Measurements from ENCODE around the gene C5orf24.

The C5orf24 gene

GRCh38 chr5:134887593-134888159 lies 41.9 kb downstream of the C5orf24 start:
- H2BK120ac ChIP-seq (ENCODE audit: insufficient read depth, low read length, poor library complexity), result no peak overlapping the region
- H3K36me3 ChIP-seq (ENCODE audit: control insufficient read depth in 1 of 2, insufficient read depth in 2 of 2, low read length in 2 of 2), result no peaks in the 10 kb centered on the region
- H3K18ac ChIP-seq (ENCODE audit: low read length), result no peak overlapping the region
- H3K4me2 ChIP-seq (ENCODE audit: low read length), result no peak overlapping the region
- H3K79me2 ChIP-seq (ENCODE audit: control insufficient read depth, insufficient read depth, low read length, poor library complexity), result no peaks in the 10 kb centered on the region
- no CpG with 5 or more reads among the region's 14 CpGs for WGBS (ENCODE audit: extremely low coverage, insufficient coverage, insufficient read length)
- no peak overlapping the region for H2BK12ac ChIP-seq (ENCODE audit: low read length)
- H3K9ac ChIP-seq (ENCODE audit: low read length), result no peak overlapping the region
- no peak overlapping the region for H2BK5ac ChIP-seq (ENCODE audit: low read depth, low read length, poor library complexity)
- H3K4me3 ChIP-seq (ENCODE audit: low read depth, low read length), result no peak overlapping the region
- H4K12ac ChIP-seq (ENCODE audit: low read depth, low read length), result no peak overlapping the region
- no peak overlapping the region for H3K23ac ChIP-seq (ENCODE audit: low read length)
- H3K9me3 ChIP-seq (ENCODE audit: insufficient read depth, low read depth, low read length), result no peaks in the 10 kb centered on the region
- H3K4ac ChIP-seq (ENCODE audit: low read depth, low read length), result no peak overlapping the region
- H4K8ac ChIP-seq (ENCODE audit: low read depth, low read length), result no peak overlapping the region
- H3K14ac ChIP-seq (ENCODE audit: low read length), result no peak overlapping the region
- no peak for DNase-seq
- H3K27me3 ChIP-seq (ENCODE audit: insufficient read depth, low read length), result no peaks in the 10 kb centered on the region
- no peak overlapping the region for H3K27ac ChIP-seq (ENCODE audit: low read depth, low read length)
- no peak overlapping the region for H2AFZ ChIP-seq (ENCODE audit: insufficient read depth, low read length, poor library complexity)
- H3K4me1 ChIP-seq (ENCODE audit: control insufficient read depth in 1 of 2, insufficient read depth in 2 of 2, low read length in 2 of 2), result no peaks in the 10 kb centered on the region
- H3K79me1 ChIP-seq (ENCODE audit: low read length), result no peaks in the 10 kb centered on the region
- no peak overlapping the region for H4K91ac ChIP-seq (ENCODE audit: low read depth, low read length)
- no peak overlapping the region for H2AK5ac ChIP-seq (ENCODE audit: low read length)

- Histone ChIP-seq H3K18ac (ENCODE audit: low read length) (no peak overlapping the region), H2BK120ac (ENCODE audit: insufficient read depth, low read length, poor library complexity) (no peak overlapping the region), H3K79me2 (ENCODE audit: control insufficient read depth, insufficient read depth, low read length, poor library complexity) (no peaks in the 10 kb centered on the region), H2BK12ac (ENCODE audit: low read length) (no peak overlapping the region), H2AFZ (ENCODE audit: insufficient read depth, low read length, poor library complexity) (no peak overlapping the region), H3K14ac (ENCODE audit: low read length) (no peak overlapping the region), H2AK5ac (ENCODE audit: low read length) (no peak overlapping the region), H4K12ac (ENCODE audit: low read depth, low read length) (no peak overlapping the region), H3K9me3 (ENCODE audit: insufficient read depth, low read depth, low read length) (no peaks in the 10 kb centered on the region), H3K9ac (ENCODE audit: low read length) (no peak overlapping the region), H3K4me2 (ENCODE audit: low read length) (no peak overlapping the region), H4K8ac (ENCODE audit: low read depth, low read length) (no peak overlapping the region), H3K23ac (ENCODE audit: low read length) (no peak overlapping the region), H3K4me1 (ENCODE audit: control insufficient read depth in 1 of 2, insufficient read depth in 2 of 2, low read length in 2 of 2) (no peaks in the 10 kb centered on the region), H3K27me3 (ENCODE audit: insufficient read depth, low read length) (no peaks in the 10 kb centered on the region), H3K4ac (ENCODE audit: low read depth, low read length) (no peak overlapping the region), H3K4me3 (ENCODE audit: low read depth, low read length) (no peak overlapping the region), H3K36me3 (ENCODE audit: control insufficient read depth in 1 of 2, insufficient read depth in 2 of 2, low read length in 2 of 2) (no peaks in the 10 kb centered on the region), H3K79me1 (ENCODE audit: low read length) (no peaks in the 10 kb centered on the region), H2BK5ac (ENCODE audit: low read depth, low read length, poor library complexity) (no peak overlapping the region), H3K27ac (ENCODE audit: low read depth, low read length) (no peak overlapping the region), H4K91ac (ENCODE audit: low read depth, low read length) (no peak overlapping the region)
- DNase-seq, result no peak
- WGBS (ENCODE audit: extremely low coverage, insufficient coverage, insufficient read length), result no CpG with 5 or more reads among the region's 8 CpGs
These were observed 43.6 kb downstream of the C5orf24 start for GRCh38 chr5:134889335-134889734.

- no peaks in the 10 kb centered on the region for H3K79me1 ChIP-seq (ENCODE audit: low read length)
- H2BK5ac ChIP-seq (ENCODE audit: low read depth, low read length, poor library complexity), result no peak overlapping the region
- H2BK12ac ChIP-seq (ENCODE audit: low read length), result no peak overlapping the region
- H3K14ac ChIP-seq (ENCODE audit: low read length), result no peak overlapping the region
- no peak overlapping the region for H3K18ac ChIP-seq (ENCODE audit: low read length)
- H3K9ac ChIP-seq (ENCODE audit: low read length), result no peak overlapping the region
- peaks cover 2% of the 10 kb centered on the region in 2 experiments for H3K36me3 ChIP-seq (ENCODE audit: control insufficient read depth in 1 of 2, insufficient read depth in 2 of 2, low read length in 2 of 2)
- H3K4me1 ChIP-seq (ENCODE audit: control insufficient read depth in 1 of 2, insufficient read depth in 2 of 2, low read length in 2 of 2), result no peaks in the 10 kb centered on the region
- no peak overlapping the region for H2AK5ac ChIP-seq (ENCODE audit: low read length)
- no peak overlapping the region for H4K12ac ChIP-seq (ENCODE audit: low read depth, low read length)
- no peak overlapping the region for H3K4me3 ChIP-seq (ENCODE audit: low read depth, low read length)
- H3K4me2 ChIP-seq (ENCODE audit: low read length), result no peak overlapping the region
- H3K23ac ChIP-seq (ENCODE audit: low read length), result no peak overlapping the region
- H4K8ac ChIP-seq (ENCODE audit: low read depth, low read length), result no peak overlapping the region
- no peak overlapping the region for H4K91ac ChIP-seq (ENCODE audit: low read depth, low read length)
- DNase-seq, result no peak
- no peak overlapping the region for H2BK120ac ChIP-seq (ENCODE audit: insufficient read depth, low read length, poor library complexity)
- no peak overlapping the region for H3K27ac ChIP-seq (ENCODE audit: low read depth, low read length)
- no peaks in the 10 kb centered on the region for H3K27me3 ChIP-seq (ENCODE audit: insufficient read depth, low read length)
- H3K79me2 ChIP-seq (ENCODE audit: control insufficient read depth, insufficient read depth, low read length, poor library complexity), result no peaks in the 10 kb centered on the region
- no CpG with 5 or more reads among the region's 1 CpG for WGBS (ENCODE audit: extremely low coverage, insufficient coverage, insufficient read length)
- no peak overlapping the region for H3K4ac ChIP-seq (ENCODE audit: low read depth, low read length)
- no peak overlapping the region for H2AFZ ChIP-seq (ENCODE audit: insufficient read depth, low read length, poor library complexity)
- no peaks in the 10 kb centered on the region for H3K9me3 ChIP-seq (ENCODE audit: insufficient read depth, low read depth, low read length)
These were observed 45.7 kb downstream of the C5orf24 start for GRCh38 chr5:134891473-134891872.

- H2AFZ ChIP-seq (ENCODE audit: insufficient read depth, low read length, poor library complexity), result no peak overlapping the region
- peaks cover 2% of the 10 kb centered on the region in 2 experiments for H3K36me3 ChIP-seq (ENCODE audit: control insufficient read depth in 1 of 2, insufficient read depth in 2 of 2, low read length in 2 of 2)
- H3K23ac ChIP-seq (ENCODE audit: low read length), result no peak overlapping the region
- H3K4me2 ChIP-seq (ENCODE audit: low read length), result no peak overlapping the region
- H3K27me3 ChIP-seq (ENCODE audit: insufficient read depth, low read length), result no peaks in the 10 kb centered on the region
- H4K91ac ChIP-seq (ENCODE audit: low read depth, low read length), result no peak overlapping the region
- H3K79me2 ChIP-seq (ENCODE audit: control insufficient read depth, insufficient read depth, low read length, poor library complexity), result no peaks in the 10 kb centered on the region
- H3K14ac ChIP-seq (ENCODE audit: low read length), result no peak overlapping the region
- H4K12ac ChIP-seq (ENCODE audit: low read depth, low read length), result no peak overlapping the region
- no peak overlapping the region for H3K9ac ChIP-seq (ENCODE audit: low read length)
- H3K27ac ChIP-seq (ENCODE audit: low read depth, low read length), result no peak overlapping the region
- no peak overlapping the region for H2BK120ac ChIP-seq (ENCODE audit: insufficient read depth, low read length, poor library complexity)
- H2BK5ac ChIP-seq (ENCODE audit: low read depth, low read length, poor library complexity), result no peak overlapping the region
- no peak for DNase-seq
- no peaks in the 10 kb centered on the region for H3K9me3 ChIP-seq (ENCODE audit: insufficient read depth, low read depth, low read length)
- no CpG with 5 or more reads among the region's 3 CpGs for WGBS (ENCODE audit: extremely low coverage, insufficient coverage, insufficient read length)
- H3K79me1 ChIP-seq (ENCODE audit: low read length), result no peaks in the 10 kb centered on the region
- no peak overlapping the region for H2AK5ac ChIP-seq (ENCODE audit: low read length)
- no peaks in the 10 kb centered on the region for H3K4me1 ChIP-seq (ENCODE audit: control insufficient read depth in 1 of 2, insufficient read depth in 2 of 2, low read length in 2 of 2)
- H3K4me3 ChIP-seq (ENCODE audit: low read depth, low read length), result no peak overlapping the region
- H4K8ac ChIP-seq (ENCODE audit: low read depth, low read length), result no peak overlapping the region
- H2BK12ac ChIP-seq (ENCODE audit: low read length), result no peak overlapping the region
- no peak overlapping the region for H3K18ac ChIP-seq (ENCODE audit: low read length)
- H3K4ac ChIP-seq (ENCODE audit: low read depth, low read length), result no peak overlapping the region
These were observed 46.5 kb downstream of the C5orf24 start for GRCh38 chr5:134892282-134892681.
